Smooth muscle cell of the brain vasculature (primary cell): ENCODE data around the gene PIAS4.

ENCODE experiments used
- DNase-seq: peaks from one replicate; pipeline ENCODE4 v3.0.0-alpha.2; 2012; ENCODE audit warnings: low read depth, low spot score

The PIAS4 gene

DNA sequence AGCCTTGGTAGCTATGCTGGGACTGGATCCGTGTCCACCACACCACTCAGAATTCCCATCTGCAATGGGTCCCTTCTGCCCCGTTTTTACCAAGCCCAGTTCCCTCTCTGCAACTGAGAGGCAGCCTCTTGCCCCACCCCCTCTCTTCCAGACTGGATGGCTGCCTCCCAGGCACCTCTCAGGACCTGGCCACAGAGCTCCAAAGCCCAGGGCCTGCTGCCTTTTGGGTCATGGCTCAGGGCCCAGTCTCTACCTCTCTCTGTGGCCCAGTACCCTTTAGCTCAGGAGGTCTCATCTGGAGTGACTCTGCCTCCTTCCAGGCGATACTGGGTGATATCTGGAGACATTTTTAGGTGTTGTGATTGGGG, 69.5 kb downstream of the PIAS4 start:
- no peak for DNase-seq

DNA sequence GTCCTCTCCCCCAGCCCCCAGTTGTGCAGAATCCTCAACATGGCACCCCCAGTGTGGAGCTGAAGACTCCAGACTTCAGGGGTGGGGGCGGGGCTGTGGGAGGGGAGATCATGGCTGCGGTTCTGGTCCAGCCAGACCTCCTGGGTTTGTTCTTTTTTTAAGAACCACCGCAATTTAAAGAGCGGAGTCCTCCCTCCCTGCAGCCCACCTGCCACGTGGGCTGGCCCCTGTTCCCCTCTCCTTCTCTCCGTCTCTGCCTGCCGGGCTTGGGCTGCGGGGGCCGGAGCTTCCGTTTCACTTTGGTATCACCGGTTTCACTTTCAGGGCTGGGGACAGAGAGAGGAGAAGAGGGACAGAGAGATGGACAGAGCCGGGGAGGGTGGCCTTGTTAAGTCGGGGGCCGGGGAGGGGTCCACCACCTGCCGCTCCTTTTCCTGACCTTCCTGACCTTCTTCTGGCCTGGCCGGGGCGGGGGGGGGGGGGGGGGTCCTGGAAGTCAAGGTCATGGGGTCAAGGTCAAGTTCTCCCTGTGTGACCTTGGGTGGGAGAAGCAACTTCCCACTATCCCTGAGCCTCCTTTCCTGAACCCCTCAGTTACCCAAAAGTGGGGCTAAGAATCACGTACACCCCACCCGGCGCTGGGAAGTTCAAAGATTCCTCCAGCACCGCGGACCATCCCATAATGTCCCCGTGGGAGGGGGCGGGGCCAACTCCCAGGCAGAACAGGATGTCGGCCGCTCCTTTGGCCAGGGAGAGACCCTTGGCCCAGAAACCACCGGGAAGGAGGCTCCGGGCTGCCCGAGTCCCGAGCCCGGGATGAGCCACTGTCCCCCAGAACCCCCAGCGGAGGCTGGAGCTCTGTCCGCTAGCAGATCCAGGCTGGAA, 70.5 kb downstream of the PIAS4 start:
- no peak for DNase-seq

DNA sequence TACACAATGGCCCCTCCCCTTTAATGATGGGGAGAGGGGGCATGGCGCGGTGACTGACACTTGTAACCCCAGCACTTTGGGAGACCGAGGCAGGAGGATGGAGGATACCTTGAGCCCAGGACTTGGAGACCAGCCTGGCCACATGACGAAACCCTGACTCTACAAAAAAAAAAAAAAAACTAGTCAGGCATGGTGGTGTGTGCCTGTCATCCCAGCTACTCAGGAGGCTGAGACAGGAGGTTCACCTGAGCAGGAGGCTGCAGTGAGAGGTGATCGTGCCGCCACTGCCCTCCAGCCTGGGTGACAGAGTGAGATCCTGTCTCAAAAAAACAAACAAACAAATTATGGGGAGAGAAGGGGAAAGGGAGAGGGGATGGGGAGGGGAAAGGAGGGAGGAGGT, 72.9 kb downstream of the PIAS4 start:
- no peak for DNase-seq

DNA sequence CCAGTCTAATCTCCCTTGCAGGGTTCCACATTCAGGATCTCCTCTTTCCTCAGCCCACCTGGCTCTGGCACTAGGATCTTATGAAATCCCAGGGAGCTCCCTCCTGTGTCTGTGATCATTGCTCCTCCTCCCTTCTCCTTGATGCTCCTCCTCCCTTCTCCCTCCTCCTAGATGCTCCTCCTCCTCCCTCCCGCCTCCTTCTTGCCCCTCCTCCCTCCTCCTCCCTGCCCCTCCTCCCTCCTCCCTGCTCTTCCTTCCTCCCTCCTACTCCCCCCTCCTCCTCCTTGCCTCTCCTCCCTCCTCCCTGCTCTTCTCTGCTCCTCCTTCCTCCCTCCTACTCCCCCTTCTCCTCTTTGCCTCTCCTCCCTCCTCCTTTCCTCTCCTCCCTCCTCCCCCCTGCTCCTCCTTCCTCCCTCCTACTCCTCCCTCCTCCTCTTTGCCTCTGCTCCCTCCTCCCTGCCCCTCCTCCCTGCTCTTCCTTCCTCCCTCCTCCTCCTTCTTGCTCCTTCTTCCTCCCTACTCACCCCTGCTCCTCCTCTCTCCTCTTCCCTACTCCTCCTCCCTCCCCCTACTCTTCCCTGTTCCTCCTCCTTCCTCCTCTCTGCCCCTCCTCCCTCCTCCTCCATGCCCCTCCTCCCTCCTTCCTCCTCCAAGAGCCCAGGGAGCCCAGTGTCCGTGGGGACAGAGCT, 74.0 kb downstream of the PIAS4 start:
- no peak for DNase-seq

DNA sequence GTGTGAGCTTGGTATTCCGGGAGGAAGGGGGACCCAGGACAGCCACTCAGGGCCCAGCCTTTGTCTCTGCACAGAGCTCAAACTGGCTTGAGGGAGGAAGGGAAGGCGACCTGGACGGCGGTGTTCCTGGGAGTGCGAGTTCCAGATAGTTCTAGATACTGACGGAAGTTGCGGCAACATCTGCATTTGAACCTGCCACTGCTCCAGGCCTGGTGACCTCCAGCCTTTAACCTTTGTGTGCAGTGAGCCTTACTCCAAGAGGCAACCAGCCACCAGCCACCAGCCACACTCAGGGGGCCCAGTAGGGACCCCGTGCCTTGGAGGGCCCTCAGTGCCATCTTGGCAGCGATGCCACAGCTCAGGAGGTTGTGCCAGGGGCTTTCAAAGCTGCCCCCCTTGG, 74.6 kb downstream of the PIAS4 start:
- DNase-seq: no peak

DNA sequence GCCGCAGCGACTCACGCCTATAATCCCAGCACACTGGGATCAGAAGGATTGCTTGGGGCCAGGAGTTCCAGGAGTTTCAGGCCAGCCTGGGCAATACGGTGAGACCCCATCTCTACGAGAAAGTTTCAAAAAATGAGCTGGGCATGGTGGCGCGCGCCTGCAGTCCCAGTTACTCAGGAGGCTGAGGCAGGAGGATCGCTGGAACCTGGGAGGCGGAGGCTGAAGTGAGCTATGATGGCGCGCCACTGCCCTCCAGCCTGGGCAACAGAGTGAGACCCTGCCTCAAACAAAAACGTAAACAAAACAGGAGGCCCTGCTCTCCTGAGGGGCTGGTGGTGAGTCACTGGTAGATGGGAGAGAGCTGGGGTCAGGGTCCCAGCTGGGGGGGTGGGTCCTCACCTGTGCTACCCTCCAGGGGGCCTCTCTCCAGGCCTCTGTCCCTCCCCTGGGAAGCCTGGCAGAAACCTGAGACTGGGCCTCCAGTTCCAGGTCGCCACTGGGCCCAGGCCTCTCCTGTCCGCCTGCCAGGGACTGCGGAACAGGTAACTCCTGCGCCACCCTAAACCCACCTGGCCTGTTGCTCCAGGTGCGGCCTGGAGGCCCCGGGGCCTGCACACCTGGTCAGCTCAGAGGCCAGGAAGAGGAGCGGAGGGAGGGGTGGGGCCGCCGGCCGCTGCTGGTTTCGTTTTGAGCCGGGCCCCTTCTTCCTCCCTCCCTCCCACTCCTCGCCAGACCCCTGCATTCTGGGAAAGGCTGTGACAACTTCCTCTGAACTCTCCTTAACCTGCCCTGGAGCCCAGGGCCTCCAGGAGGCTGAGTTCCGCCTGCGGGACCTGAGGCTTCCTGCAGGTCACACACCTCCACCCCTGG, 76.4 kb downstream of the PIAS4 start:
- DNase-seq: no peak

DNA sequence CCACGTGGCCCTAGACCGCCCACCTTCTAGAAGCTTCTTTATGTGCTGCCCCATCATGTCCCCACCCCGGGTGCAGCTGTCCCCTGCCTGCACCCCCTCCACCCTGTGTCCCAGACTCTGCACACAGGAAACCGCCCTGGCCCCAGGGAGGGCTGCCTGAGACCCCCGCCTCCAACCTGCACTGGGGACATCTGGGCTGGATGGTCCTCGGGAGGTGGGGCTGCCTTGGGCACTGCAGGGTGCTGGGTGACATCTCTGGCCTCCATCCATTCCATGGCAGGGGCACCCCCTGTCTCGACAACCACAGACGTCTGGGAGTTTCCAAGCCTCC, 77.0 kb downstream of the PIAS4 start:
- no peak for DNase-seq

DNA sequence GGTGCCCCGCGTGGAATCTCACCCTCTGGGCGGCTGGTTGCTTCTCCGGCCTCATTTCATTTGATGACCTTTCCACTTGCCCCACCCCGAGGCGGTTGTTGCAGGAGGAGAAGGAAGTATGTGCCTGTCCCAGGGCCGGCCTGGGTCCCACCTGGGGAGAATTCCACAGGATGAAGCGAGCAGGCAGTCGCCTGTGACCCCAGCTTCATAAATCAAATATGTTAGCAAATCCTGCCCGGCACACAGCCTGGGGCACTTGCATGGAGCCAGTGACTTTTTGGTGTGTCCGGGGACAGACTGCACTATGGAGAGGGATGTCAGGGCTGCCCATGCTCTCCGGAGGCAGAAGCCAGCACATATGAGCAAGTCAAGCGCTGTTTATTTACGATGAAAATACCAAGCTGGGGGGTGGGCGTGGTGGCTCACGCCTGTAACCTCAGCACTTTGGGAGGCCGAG, 78.9 kb downstream of the PIAS4 start:
- DNase-seq: no peak

DNA sequence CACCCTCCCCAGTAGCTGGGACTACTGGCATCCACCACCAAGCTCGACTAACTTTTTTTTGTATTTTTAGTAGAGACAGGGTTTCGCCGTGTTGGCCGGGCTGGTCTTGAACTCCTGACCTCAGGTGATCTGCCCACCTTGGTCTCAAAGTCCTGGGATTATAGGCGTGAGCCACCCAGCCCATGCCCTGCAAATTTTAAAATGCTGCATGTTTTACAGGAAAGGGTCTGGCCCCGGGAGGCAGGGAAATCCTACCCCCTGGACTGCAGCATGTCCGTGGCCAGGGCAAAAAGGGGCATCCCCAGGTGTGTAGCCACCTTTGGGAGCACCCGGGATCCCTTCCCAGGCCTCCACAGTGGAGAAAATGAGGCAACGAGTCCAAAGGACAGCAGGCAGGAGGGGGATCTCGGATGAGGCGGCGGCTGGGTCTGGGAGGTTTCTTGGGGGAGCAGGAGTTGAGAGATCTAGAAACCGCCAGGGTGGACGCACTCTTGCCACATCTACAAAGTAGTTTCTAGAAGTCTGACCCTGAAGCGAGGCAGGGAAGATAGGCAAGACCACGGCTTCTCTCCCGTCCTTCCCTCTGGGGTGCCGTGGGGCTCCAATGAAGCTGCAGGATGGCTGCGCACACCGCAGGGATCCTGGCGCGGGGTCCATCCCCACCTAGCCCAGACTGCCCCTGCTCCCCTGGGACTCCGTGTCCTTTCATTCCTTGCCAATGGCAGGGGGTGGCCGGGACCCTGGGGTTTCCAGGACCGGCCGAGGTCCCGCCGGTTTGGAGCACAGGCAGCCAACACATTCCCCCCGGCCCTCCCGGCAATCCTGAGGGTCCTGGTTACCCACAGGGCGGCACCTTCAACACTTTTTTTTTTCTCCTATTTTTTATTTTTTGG, 80.5 kb downstream of the PIAS4 start:
- no peak for DNase-seq

DNA sequence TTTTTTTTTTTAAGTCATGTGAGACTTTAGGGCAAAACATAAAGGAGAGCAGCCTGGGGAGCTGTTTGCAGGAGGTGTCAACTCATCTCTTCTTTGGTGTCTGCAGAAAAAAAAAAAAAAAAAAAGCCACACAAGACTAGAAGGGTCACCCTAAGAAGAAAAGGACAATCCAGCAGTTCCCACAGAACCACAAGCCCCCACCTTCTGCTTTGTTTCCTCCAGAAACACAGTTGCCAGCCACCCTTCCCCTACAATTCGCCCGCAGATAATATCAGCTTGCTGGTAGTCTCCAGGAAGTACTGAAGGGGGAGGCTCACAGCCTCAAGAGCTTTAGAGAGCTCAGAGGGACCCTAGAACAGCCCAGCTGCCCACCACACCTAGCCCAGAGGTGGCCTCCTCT, 81.4 kb downstream of the PIAS4 start:
- no peak for DNase-seq
